ENCODE results near the gene CXorf65.
A peak's percentile ranks its signal among the peaks of the same experiment; 100 is the strongest.

- TF ChIP-seq POLR2A (IDR thresholded peaks at IDR 0.05; ENCODE audit: low read depth, low read length) (peak; percentile 93), POLR2AphosphoS5 (IDR thresholded peaks at IDR 0.05; ENCODE audit: low read depth, low read length) (peak; percentile 93), TAF1 (IDR thresholded peaks at IDR 0.05; ENCODE audit: low read depth, low read length) (peak; percentile 66)
These were observed 4.8 kb upstream of the CXorf65 start, which contains the start of gene IL2RG for GRCh38 chrX:71111141-71111843.
